Stimulated activated naive CD8-positive, alpha-beta T cell treated with anti-CD3 and anti-CD28 coated beads, Interleukin-15, Interleukin-2, amounts not matched to agents 100 ng/mL and 50 ng/mL, for 24 hours (primary cell): ENCODE results near the gene NRG3.

Experiments used
- H3K27ac Mint-ChIP-seq: one replicate; pipeline ENCODE4 v1.8.0; 2021; ENCODE audit warnings: mild to moderate bottlenecking, mixed read lengths
- H3K27me3 Mint-ChIP-seq: one replicate; pipeline ENCODE4 v1.8.0; 2021; ENCODE audit warnings: mixed read lengths
- H3K36me3 Mint-ChIP-seq: one replicate; pipeline ENCODE4 v1.8.0; 2021; ENCODE audit warnings: low read depth, mixed read lengths
- H3K4me1 Mint-ChIP-seq: one replicate; pipeline ENCODE4 v1.8.0; 2021; ENCODE audit warnings: low read depth, mixed read lengths
- H3K4me3 Mint-ChIP-seq: one replicate; pipeline ENCODE4 v1.8.0; 2021; ENCODE audit warnings: mild to moderate bottlenecking, mixed read lengths
- H3K9me3 Mint-ChIP-seq: one replicate; pipeline ENCODE4 v1.8.0; 2021; ENCODE audit warnings: mixed read lengths

NRG3 gene

GRCh38 chr10:82742898-82743297, 867.9 kb downstream of the NRG3 start:
- Mint-ChIP-seq H3K4me1 (no peaks in the 10 kb centered on the region), H3K9me3 (no peaks in the 10 kb centered on the region), H3K36me3 (no peaks in the 10 kb centered on the region), H3K4me3 (no peak overlapping the region), H3K27me3 (no peaks in the 10 kb centered on the region), H3K27ac (peak overlapping the region; percentile 26)

- no peaks in the 10 kb centered on the region for H3K36me3 Mint-ChIP-seq
These were observed 875.5 kb downstream of the NRG3 start for GRCh38 chr10:82750538-82750937.

GRCh38 chr10:82757397-82757796, 882.4 kb downstream of the NRG3 start:
- Mint-ChIP-seq H3K36me3 (no peaks in the 10 kb centered on the region), H3K4me3 (no peak overlapping the region), H3K27ac (no peak overlapping the region), H3K4me1 (no peaks in the 10 kb centered on the region), H3K27me3 (no peaks in the 10 kb centered on the region), H3K9me3 (peaks cover 3% of the 10 kb centered on the region)

More at GRCh38 chr10:82750538-82750937, 875.5 kb downstream of the NRG3 start:
- H3K4me1 Mint-ChIP-seq, result no peaks in the 10 kb centered on the region
- H3K9me3 Mint-ChIP-seq, result no peaks in the 10 kb centered on the region
- no peaks in the 10 kb centered on the region for H3K27me3 Mint-ChIP-seq
- H3K4me3 Mint-ChIP-seq, result no peak overlapping the region
- no peak overlapping the region for H3K27ac Mint-ChIP-seq

GRCh38 chr10:82757901-82758300, 882.9 kb downstream of the NRG3 start:
- Mint-ChIP-seq H3K27ac (no peak overlapping the region), H3K4me3 (no peak overlapping the region), H3K36me3 (no peaks in the 10 kb centered on the region), H3K9me3 (peaks cover 3% of the 10 kb centered on the region), H3K4me1 (no peaks in the 10 kb centered on the region), H3K27me3 (no peaks in the 10 kb centered on the region)

GRCh38 chr10:82759050-82759449, 884.1 kb downstream of the NRG3 start:
- H3K4me1 Mint-ChIP-seq, result no peaks in the 10 kb centered on the region
- H3K27me3 Mint-ChIP-seq, result no peaks in the 10 kb centered on the region
- H3K4me3 Mint-ChIP-seq, result no peak overlapping the region
- peaks cover 3% of the 10 kb centered on the region for H3K9me3 Mint-ChIP-seq
- no peaks in the 10 kb centered on the region for H3K36me3 Mint-ChIP-seq
- H3K27ac Mint-ChIP-seq, result no peak overlapping the region

- H3K4me1 Mint-ChIP-seq, result no peaks in the 10 kb centered on the region
- H3K9me3 Mint-ChIP-seq, result peaks cover 3% of the 10 kb centered on the region
- no peaks in the 10 kb centered on the region for H3K27me3 Mint-ChIP-seq
- H3K27ac Mint-ChIP-seq, result no peak overlapping the region
- no peak overlapping the region for H3K4me3 Mint-ChIP-seq
- no peaks in the 10 kb centered on the region for H3K36me3 Mint-ChIP-seq
These were observed 887.6 kb downstream of the NRG3 start for GRCh38 chr10:82762641-82763040.

- H3K4me3 Mint-ChIP-seq, result no peak overlapping the region
- no peaks in the 10 kb centered on the region for H3K9me3 Mint-ChIP-seq
- no peak overlapping the region for H3K27ac Mint-ChIP-seq
- no peaks in the 10 kb centered on the region for H3K27me3 Mint-ChIP-seq
- no peaks in the 10 kb centered on the region for H3K36me3 Mint-ChIP-seq
- no peaks in the 10 kb centered on the region for H3K4me1 Mint-ChIP-seq
These were observed 893.0 kb downstream of the NRG3 start for GRCh38 chr10:82768040-82768439.

GRCh38 chr10:82778908-82779307, 903.9 kb downstream of the NRG3 start:
- H3K9me3 Mint-ChIP-seq, result peaks cover 18% of the 10 kb centered on the region
- H3K36me3 Mint-ChIP-seq, result no peaks in the 10 kb centered on the region
- no peaks in the 10 kb centered on the region for H3K4me1 Mint-ChIP-seq
- no peak overlapping the region for H3K4me3 Mint-ChIP-seq
- no peaks in the 10 kb centered on the region for H3K27me3 Mint-ChIP-seq
- H3K27ac Mint-ChIP-seq, result no peak overlapping the region

- no peaks in the 10 kb centered on the region for H3K27me3 Mint-ChIP-seq
- H3K36me3 Mint-ChIP-seq, result no peaks in the 10 kb centered on the region
- H3K9me3 Mint-ChIP-seq, result peaks cover 1% of the 10 kb centered on the region
- H3K4me3 Mint-ChIP-seq, result no peak overlapping the region
- H3K27ac Mint-ChIP-seq, result no peak overlapping the region
- no peaks in the 10 kb centered on the region for H3K4me1 Mint-ChIP-seq
These were observed 921.5 kb downstream of the NRG3 start for GRCh38 chr10:82796510-82796909.

GRCh38 chr10:82801289-82801688, 926.3 kb downstream of the NRG3 start:
- Mint-ChIP-seq H3K27ac (no peak overlapping the region), H3K9me3 (no peaks in the 10 kb centered on the region), H3K4me3 (no peak overlapping the region), H3K36me3 (no peaks in the 10 kb centered on the region), H3K4me1 (no peaks in the 10 kb centered on the region), H3K27me3 (no peaks in the 10 kb centered on the region)

- Mint-ChIP-seq H3K4me1 (no peaks in the 10 kb centered on the region), H3K36me3 (no peaks in the 10 kb centered on the region), H3K4me3 (no peak overlapping the region), H3K27me3 (no peaks in the 10 kb centered on the region), H3K9me3 (peaks cover 19% of the 10 kb centered on the region), H3K27ac (no peak overlapping the region)
These were observed 936.6 kb downstream of the NRG3 start for GRCh38 chr10:82811621-82812020.

GRCh38 chr10:82813856-82814255, 938.9 kb downstream of the NRG3 start:
- Mint-ChIP-seq H3K9me3 (peaks cover 14% of the 10 kb centered on the region), H3K4me1 (no peaks in the 10 kb centered on the region), H3K27ac (no peak overlapping the region), H3K4me3 (no peak overlapping the region), H3K27me3 (no peaks in the 10 kb centered on the region), H3K36me3 (no peaks in the 10 kb centered on the region)

GRCh38 chr10:82814635-82815034, 939.6 kb downstream of the NRG3 start:
- Mint-ChIP-seq H3K27ac (no peak overlapping the region), H3K27me3 (no peaks in the 10 kb centered on the region), H3K9me3 (peaks cover 14% of the 10 kb centered on the region), H3K4me1 (no peaks in the 10 kb centered on the region), H3K4me3 (no peak overlapping the region), H3K36me3 (no peaks in the 10 kb centered on the region)

- Mint-ChIP-seq H3K27ac (no peak overlapping the region), H3K27me3 (no peaks in the 10 kb centered on the region), H3K36me3 (no peaks in the 10 kb centered on the region), H3K4me1 (no peaks in the 10 kb centered on the region), H3K9me3 (peaks cover 14% of the 10 kb centered on the region), H3K4me3 (no peak overlapping the region)
These were observed 940.7 kb downstream of the NRG3 start for GRCh38 chr10:82815680-82816079.

GRCh38 chr10:82817676-82818422, 942.9 kb downstream of the NRG3 start:
- no peaks in the 10 kb centered on the region for H3K36me3 Mint-ChIP-seq
- no peaks in the 10 kb centered on the region for H3K4me1 Mint-ChIP-seq
- H3K9me3 Mint-ChIP-seq, result peaks cover 10% of the 10 kb centered on the region
- H3K27ac Mint-ChIP-seq, result no peak overlapping the region
- H3K4me3 Mint-ChIP-seq, result no peak overlapping the region
- no peaks in the 10 kb centered on the region for H3K27me3 Mint-ChIP-seq

- Mint-ChIP-seq H3K4me1 (no peaks in the 10 kb centered on the region), H3K4me3 (no peak overlapping the region), H3K27me3 (no peaks in the 10 kb centered on the region), H3K9me3 (no peaks in the 10 kb centered on the region), H3K36me3 (no peaks in the 10 kb centered on the region), H3K27ac (no peak overlapping the region)
These were observed 946.0 kb downstream of the NRG3 start for GRCh38 chr10:82821043-82821442.
